AG10803 (cell line): Measurements from ENCODE around the gene GRID1.

Source experiments
- DNase-seq: peaks from one replicate; pipeline ENCODE4 v3.0.0; 2010; ENCODE audit warnings: low read depth
- H3K4me3 ChIP-seq: 2 replicates; pipeline ENCODE4 v1.5.1; 2011; ENCODE audit warnings: mild to moderate bottlenecking, low read length, control low read depth
- TF ChIP-seq, protein P1 (sequence below): conservative IDR thresholded peaks from 2 replicates; pipeline ENCODE4 v1.5.1; 2011; ENCODE audit warnings: mild to moderate bottlenecking, low read length, control low read depth, inconsistent platforms

Gene GRID1

DNA sequence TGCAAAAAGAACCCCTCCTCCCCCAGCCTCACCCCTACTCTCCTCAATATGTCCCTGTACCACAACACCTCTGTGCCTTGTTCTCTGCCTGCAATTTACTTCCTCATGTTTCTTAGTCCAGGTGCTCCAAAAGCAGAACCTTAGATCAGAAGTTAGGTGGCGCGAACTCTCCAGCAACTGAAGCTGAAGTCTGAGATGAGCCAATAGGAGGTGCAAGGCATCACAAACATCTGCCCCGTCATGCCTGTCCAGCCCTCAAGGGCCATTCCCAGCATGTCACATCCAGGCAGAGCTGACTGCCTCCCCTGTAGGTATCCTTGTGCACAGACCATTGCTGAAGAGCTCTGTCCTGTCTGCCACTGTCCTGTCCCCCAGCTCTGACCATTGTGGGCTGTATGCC, 508.8 kb downstream of the GRID1 start:
- H3K4me3 ChIP-seq: no peak overlapping the region
- TF ChIP-seq, protein P1, sequence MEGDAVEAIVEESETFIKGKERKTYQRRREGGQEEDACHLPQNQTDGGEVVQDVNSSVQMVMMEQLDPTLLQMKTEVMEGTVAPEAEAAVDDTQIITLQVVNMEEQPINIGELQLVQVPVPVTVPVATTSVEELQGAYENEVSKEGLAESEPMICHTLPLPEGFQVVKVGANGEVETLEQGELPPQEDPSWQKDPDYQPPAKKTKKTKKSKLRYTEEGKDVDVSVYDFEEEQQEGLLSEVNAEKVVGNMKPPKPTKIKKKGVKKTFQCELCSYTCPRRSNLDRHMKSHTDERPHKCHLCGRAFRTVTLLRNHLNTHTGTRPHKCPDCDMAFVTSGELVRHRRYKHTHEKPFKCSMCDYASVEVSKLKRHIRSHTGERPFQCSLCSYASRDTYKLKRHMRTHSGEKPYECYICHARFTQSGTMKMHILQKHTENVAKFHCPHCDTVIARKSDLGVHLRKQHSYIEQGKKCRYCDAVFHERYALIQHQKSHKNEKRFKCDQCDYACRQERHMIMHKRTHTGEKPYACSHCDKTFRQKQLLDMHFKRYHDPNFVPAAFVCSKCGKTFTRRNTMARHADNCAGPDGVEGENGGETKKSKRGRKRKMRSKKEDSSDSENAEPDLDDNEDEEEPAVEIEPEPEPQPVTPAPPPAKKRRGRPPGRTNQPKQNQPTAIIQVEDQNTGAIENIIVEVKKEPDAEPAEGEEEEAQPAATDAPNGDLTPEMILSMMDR: no peak
- DNase-seq: no peak

DNA sequence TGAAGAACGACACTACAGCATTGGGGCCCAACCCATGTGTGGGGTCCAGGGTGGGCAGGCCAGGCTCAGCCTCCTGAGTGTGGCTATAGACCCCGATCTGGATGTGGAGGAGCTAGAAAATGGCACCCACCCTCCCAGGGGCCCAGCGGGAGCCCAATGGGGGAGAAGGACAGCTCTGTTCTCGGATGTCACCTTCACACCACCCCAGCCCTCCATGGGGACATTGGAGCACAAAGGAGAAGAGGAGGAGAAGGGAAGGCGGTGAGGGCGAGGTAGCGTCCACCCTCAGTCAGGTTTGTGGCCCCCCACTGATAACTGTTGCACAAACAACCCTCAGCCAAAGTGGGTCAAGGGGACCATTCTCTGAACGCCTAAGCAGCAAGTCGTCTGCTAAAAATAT, 509.3 kb downstream of the GRID1 start:
- H3K4me3 ChIP-seq: no peak overlapping the region
- TF ChIP-seq, protein P1: no peak
- DNase-seq: no peak

DNA sequence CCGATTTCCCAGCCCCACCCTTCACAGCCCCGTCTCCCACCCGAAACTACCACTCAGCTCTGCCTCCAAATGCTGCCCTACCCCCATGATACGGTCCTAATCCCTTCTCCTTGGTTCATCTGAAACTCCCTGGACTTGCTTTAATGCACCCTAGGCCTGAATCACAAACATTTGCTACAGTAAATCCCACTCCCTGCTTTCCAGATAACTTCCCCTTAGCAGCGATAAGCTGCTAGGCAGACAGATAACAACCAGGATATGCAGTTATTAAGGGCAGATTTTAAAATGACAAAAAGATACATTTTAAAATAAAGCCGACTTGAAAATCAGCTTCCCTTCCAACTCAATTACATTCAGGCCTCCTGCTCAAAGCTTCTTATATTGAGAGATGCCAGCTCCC, 514.7 kb downstream of the GRID1 start:
- TF ChIP-seq, protein P1: no peak
- no peak overlapping the region for H3K4me3 ChIP-seq
- no peak for DNase-seq

DNA sequence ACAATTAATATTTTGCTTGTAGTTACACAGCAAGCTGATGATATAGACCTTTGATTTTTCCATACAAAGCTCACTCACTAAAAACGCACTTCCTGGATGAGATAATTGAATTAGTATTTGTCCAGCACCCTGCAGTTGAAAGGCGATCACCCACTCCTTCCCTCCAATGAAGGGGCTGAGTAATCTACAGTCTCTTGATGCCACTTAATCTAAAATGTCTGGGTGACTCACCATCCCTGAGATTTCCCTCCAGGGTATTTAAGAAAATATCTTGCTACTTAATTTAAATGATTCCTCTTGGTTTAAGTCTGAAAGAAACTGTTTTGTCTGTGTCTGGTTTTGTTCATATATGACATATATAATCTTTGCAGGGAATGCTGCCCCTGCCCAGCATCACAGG, 515.3 kb downstream of the GRID1 start:
- DNase-seq: no peak
- TF ChIP-seq, protein P1: no peak
- H3K4me3 ChIP-seq: no peak overlapping the region

DNA sequence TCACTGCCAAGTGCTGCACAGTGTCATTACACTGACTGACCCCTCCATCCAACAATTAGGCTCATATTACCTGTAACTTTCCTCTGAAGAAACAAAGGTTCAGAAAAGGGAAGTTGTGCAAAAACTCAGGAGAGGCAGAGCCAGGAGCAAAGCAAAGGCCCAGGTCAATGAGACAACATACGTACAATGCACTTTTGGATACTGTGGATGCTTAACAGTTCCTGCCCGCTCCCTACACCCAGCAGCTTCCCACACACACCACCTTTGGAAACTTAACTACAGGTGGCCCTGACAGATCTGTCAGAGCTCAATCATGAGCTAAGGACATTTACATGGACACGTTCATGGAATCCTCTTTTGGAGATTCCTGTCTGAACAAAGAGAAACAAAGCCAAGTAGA, 515.9 kb downstream of the GRID1 start:
- DNase-seq: no peak
- no peak overlapping the region for H3K4me3 ChIP-seq
- TF ChIP-seq, protein P1: no peak

DNA sequence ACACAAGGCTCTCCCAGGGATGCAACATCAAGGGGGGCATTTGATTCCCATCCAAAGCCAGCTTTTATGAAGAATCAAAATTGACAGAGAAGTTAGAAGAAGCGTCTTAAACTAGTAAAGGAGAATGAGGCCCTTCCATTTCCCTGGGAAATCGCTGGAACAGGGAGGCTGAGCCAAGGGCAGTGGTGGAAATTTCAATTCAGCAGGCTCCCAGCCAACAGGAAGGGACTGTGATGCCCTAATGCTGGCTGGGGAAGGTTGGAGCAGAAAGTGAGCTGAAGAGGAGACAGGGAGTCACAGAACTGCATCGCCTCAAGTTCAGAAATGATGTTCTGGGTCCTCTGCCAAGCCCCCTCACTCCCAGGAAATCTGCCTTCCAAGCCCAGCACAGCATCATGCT, 517.3 kb downstream of the GRID1 start:
- no peak for DNase-seq
- TF ChIP-seq, protein P1: no peak
- H3K4me3 ChIP-seq: no peak overlapping the region

DNA sequence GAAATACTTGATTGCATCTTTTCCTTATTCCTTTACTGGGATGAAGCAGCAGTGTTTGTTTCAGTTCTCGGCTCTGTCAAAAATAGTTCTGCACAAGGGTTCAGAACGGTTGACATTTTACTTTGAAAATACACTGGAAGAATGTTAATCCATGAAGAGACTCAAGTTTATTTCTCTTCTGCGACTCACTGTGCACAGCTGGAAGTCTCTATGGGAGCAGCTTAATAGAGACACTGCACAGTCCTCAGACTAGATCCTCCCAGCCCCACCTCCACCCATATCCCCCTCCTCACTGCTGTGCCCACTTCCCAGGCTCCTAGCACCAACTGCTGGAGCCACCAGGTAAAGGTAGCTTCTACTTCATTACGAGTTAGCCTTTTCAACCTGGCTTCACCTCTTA, 517.8 kb downstream of the GRID1 start:
- TF ChIP-seq, protein P1: no peak
- no peak for DNase-seq
- H3K4me3 ChIP-seq: no peak overlapping the region
